ENCODE measurements around the gene TRIM69.
A peak's percentile ranks its signal among the peaks of the same experiment; 100 is the strongest.
"Not testable (repeated sequence)": the region's sequence is repeated elsewhere in the genome, so short reads cannot be mapped to it uniquely, and the experiment has no call there.

The TRIM69 gene

GRCh38 chr15:44775953-44776352 lies 39.6 kb downstream of the TRIM69 start:
- TF ChIP-seq, protein P1, sequence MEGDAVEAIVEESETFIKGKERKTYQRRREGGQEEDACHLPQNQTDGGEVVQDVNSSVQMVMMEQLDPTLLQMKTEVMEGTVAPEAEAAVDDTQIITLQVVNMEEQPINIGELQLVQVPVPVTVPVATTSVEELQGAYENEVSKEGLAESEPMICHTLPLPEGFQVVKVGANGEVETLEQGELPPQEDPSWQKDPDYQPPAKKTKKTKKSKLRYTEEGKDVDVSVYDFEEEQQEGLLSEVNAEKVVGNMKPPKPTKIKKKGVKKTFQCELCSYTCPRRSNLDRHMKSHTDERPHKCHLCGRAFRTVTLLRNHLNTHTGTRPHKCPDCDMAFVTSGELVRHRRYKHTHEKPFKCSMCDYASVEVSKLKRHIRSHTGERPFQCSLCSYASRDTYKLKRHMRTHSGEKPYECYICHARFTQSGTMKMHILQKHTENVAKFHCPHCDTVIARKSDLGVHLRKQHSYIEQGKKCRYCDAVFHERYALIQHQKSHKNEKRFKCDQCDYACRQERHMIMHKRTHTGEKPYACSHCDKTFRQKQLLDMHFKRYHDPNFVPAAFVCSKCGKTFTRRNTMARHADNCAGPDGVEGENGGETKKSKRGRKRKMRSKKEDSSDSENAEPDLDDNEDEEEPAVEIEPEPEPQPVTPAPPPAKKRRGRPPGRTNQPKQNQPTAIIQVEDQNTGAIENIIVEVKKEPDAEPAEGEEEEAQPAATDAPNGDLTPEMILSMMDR (conservative IDR thresholded peaks at IDR 0.05; ENCODE audit: low read length), result no peak
- peak; percentile 3 for DNase-seq (ENCODE audit: low read depth)
- no peak overlapping the region for H3K4me3 ChIP-seq (ENCODE audit: low read length)

GRCh38 chr15:44779761-44780160 lies 43.4 kb downstream of the TRIM69 start:
- H3K4me3 ChIP-seq (ENCODE audit: low read length), result no peak overlapping the region
- TF ChIP-seq, protein P1 (conservative IDR thresholded peaks at IDR 0.05; ENCODE audit: low read length), result no peak
- no peak for DNase-seq (ENCODE audit: low read depth)

DNA sequence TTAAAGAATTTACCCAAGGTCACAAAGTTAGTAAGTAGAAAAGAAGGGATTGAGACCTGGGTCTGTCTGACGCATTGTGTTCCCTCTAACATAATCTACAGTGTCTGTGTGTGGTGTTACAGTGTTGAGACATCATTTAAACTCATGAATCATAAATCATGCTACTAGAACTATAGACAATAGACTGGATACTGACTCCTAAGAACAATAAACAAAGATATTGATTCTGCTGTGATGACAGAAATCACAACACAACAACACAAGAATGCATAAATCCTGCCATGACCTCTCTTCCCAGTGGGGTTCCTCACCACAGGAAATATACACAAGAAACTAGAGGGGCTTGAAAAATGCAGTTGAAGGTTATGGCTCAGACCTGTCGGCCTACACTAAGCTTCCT lies 44.3 kb downstream of the TRIM69 start:
- TF ChIP-seq, protein P1 (conservative IDR thresholded peaks at IDR 0.05; ENCODE audit: low read length), result no peak
- no peak for DNase-seq (ENCODE audit: low read depth)
- H3K4me3 ChIP-seq (ENCODE audit: low read length), result no peak overlapping the region

- TF ChIP-seq, protein P1 (conservative IDR thresholded peaks at IDR 0.05; ENCODE audit: low read length), result no peak
- no peak for DNase-seq (ENCODE audit: low read depth)
- H3K4me3 ChIP-seq (ENCODE audit: low read length), result no peak overlapping the region
Measured at GRCh38 chr15:44781128-44781810, 44.9 kb downstream of the TRIM69 start.

DNA sequence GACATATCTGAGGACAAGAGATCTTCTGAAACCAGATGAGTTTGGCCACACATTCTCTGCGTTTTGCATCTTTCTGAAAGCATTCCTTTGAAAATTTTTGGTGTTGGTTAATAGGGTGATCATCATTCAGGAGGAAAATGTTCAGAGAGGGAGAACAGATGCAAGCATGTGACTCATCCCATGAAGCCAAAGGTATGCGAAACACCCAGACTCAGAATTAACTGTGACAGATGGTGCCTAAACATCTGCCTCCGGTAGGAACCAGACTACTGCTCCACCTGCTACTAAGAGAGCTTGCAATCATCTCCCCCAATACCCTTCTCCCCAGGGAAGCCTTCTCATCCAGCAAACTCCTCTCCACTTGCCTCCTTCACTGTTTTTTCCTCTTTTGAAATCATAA lies 46.2 kb downstream of the TRIM69 start:
- TF ChIP-seq, protein P1 (conservative IDR thresholded peaks at IDR 0.05; ENCODE audit: low read length), result no peak
- DNase-seq (ENCODE audit: low read depth), result peak; percentile 29
- no peak overlapping the region for H3K4me3 ChIP-seq (ENCODE audit: low read length)

DNA sequence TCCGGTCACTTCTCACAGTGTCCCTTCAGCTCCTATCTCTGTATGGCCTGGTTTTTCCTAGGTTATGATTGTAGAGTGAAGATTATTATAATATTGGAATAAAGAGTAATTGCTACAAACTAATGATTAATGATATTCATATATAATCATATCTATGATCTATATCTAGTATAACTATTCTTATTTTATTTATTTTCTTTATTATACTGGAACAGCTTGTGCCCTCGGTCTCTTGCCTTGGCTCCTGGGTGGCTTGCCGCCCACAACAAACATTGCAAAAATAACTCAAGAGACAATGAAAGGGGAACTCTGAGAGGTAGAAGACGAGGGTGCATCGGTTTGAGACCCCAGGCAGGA lies 48.6 kb downstream of the TRIM69 start:
- H3K4me3 ChIP-seq (ENCODE audit: low read length), result peak overlapping the region; percentile 64; the same call in 1 of the 2 replicates
- DNase-seq (ENCODE audit: low read depth), result not testable (repeated sequence)

GRCh38 chr15:44788748-44789147 lies 52.4 kb downstream of the TRIM69 start:
- TF ChIP-seq, protein P1 (conservative IDR thresholded peaks at IDR 0.05; ENCODE audit: low read length), result no peak
- DNase-seq (ENCODE audit: low read depth), result peak; percentile 6
- H3K4me3 ChIP-seq (ENCODE audit: low read length), result no peak overlapping the region

All from AG10803 (cell line).